Neuron (in vitro differentiated cells): Measurements from ENCODE around the gene INSYN2B.
A peak's percentile ranks its signal among the peaks of the same experiment; 100 is the strongest.

Source experiments
- H2AFZ ChIP-seq: one replicate; pipeline ENCODE4 v1.6.1; 2013; ENCODE audit warnings: low read depth, mild to moderate bottlenecking, inconsistent platforms, low read length, moderate library complexity
- H3K27me3 ChIP-seq: one replicate; pipeline ENCODE4 v1.6.1; 2013; ENCODE audit warnings: low read length; ENCODE audit not compliant: insufficient read depth
- H3K36me3 ChIP-seq: one replicate; pipeline ENCODE4 v1.6.1; 2013; ENCODE audit warnings: low read length; ENCODE audit not compliant: insufficient read depth
- H3K4me1 ChIP-seq: one replicate; pipeline ENCODE4 v1.6.1; 2013; ENCODE audit warnings: low read length; ENCODE audit not compliant: insufficient read depth
- H3K4me3 ChIP-seq: 2 replicates; pipeline ENCODE4 v1.5.1; 2013; ENCODE audit warnings: mild to moderate bottlenecking, low read length, moderate library complexity
- H3K9me3 ChIP-seq: one replicate; pipeline ENCODE4 v1.6.1; 2013; ENCODE audit warnings: low read length

Gene INSYN2B

GRCh38 chr5:169980418-169981053 lies at the start of gene INSYN2B:
Gene INSYN2B, minus strand, starts transcription at chr5:169980495. Its CDS starts 96,597 bp downstream, at chr5:169883898.
- Histone ChIP-seq H3K9me3 (no peaks in the 10 kb centered on the region), H3K27me3 (no peaks in the 10 kb centered on the region), H2AFZ (peak within 1 kb of the TSS; percentile 29), H3K4me3 (peak within 1 kb of the TSS; percentile 38), H3K36me3 (no peaks in the 10 kb centered on the region), H3K4me1 (peaks cover 41% of the 10 kb centered on the region)

- Histone ChIP-seq H2AFZ (no peak overlapping the region), H3K4me3 (no peak overlapping the region), H3K36me3 (no peaks in the 10 kb centered on the region), H3K4me1 (no peaks in the 10 kb centered on the region), H3K27me3 (no peaks in the 10 kb centered on the region), H3K9me3 (no peaks in the 10 kb centered on the region)
These were observed 47.8 kb upstream of the INSYN2B start for GRCh38 chr5:170028124-170028523.

- Histone ChIP-seq H3K27me3 (no peaks in the 10 kb centered on the region), H3K36me3 (no peaks in the 10 kb centered on the region), H3K4me1 (no peaks in the 10 kb centered on the region), H3K4me3 (no peak overlapping the region), H3K9me3 (no peaks in the 10 kb centered on the region), H2AFZ (no peak overlapping the region)
These were observed 45.6 kb upstream of the INSYN2B start for GRCh38 chr5:170025853-170026252.

- Histone ChIP-seq H3K4me1 (no peaks in the 10 kb centered on the region), H3K27me3 (no peaks in the 10 kb centered on the region), H3K36me3 (no peaks in the 10 kb centered on the region), H2AFZ (no peak overlapping the region), H3K9me3 (no peaks in the 10 kb centered on the region), H3K4me3 (no peak overlapping the region)
These were observed 41.2 kb upstream of the INSYN2B start for GRCh38 chr5:170021506-170021905.

- H2AFZ ChIP-seq, result no peak overlapping the region
- no peaks in the 10 kb centered on the region for H3K4me1 ChIP-seq
- H3K27me3 ChIP-seq, result no peaks in the 10 kb centered on the region
- no peaks in the 10 kb centered on the region for H3K36me3 ChIP-seq
- no peaks in the 10 kb centered on the region for H3K9me3 ChIP-seq
- H3K4me3 ChIP-seq, result no peak overlapping the region
These were observed 40.1 kb upstream of the INSYN2B start for GRCh38 chr5:170020423-170020822.

- Histone ChIP-seq H3K4me3 (no peak overlapping the region), H3K27me3 (peaks cover 3% of the 10 kb centered on the region), H2AFZ (no peak overlapping the region), H3K36me3 (no peaks in the 10 kb centered on the region), H3K9me3 (no peaks in the 10 kb centered on the region), H3K4me1 (no peaks in the 10 kb centered on the region)
These were observed 32.3 kb upstream of the INSYN2B start for GRCh38 chr5:170012622-170013021.

GRCh38 chr5:170011751-170012150 lies 31.5 kb upstream of the INSYN2B start:
- Histone ChIP-seq H3K4me3 (no peak overlapping the region), H3K4me1 (no peaks in the 10 kb centered on the region), H3K27me3 (peaks cover 6% of the 10 kb centered on the region), H3K9me3 (no peaks in the 10 kb centered on the region), H2AFZ (no peak overlapping the region), H3K36me3 (no peaks in the 10 kb centered on the region)

- Histone ChIP-seq H3K9me3 (no peaks in the 10 kb centered on the region), H2AFZ (no peak overlapping the region), H3K36me3 (no peaks in the 10 kb centered on the region), H3K4me3 (no peak overlapping the region), H3K4me1 (no peaks in the 10 kb centered on the region), H3K27me3 (peaks cover 6% of the 10 kb centered on the region)
These were observed 30.3 kb upstream of the INSYN2B start for GRCh38 chr5:170010595-170010994.

- no peaks in the 10 kb centered on the region for H3K36me3 ChIP-seq
These were observed 28.1 kb upstream of the INSYN2B start for GRCh38 chr5:170008376-170008775.

GRCh38 chr5:170006021-170006420 lies 25.7 kb upstream of the INSYN2B start:
- Histone ChIP-seq H3K4me1 (no peaks in the 10 kb centered on the region), H2AFZ (no peak overlapping the region), H3K36me3 (no peaks in the 10 kb centered on the region), H3K4me3 (no peak overlapping the region), H3K27me3 (peaks cover 3% of the 10 kb centered on the region), H3K9me3 (no peaks in the 10 kb centered on the region)

More at GRCh38 chr5:170008376-170008775, 28.1 kb upstream of the INSYN2B start:
- Histone ChIP-seq H3K9me3 (no peaks in the 10 kb centered on the region), H3K27me3 (peaks cover 6% of the 10 kb centered on the region), H3K4me3 (no peak overlapping the region), H2AFZ (no peak overlapping the region), H3K4me1 (no peaks in the 10 kb centered on the region)

GRCh38 chr5:170000155-170000554 lies 19.9 kb upstream of the INSYN2B start:
- Histone ChIP-seq H3K4me1 (no peaks in the 10 kb centered on the region), H2AFZ (no peak overlapping the region), H3K36me3 (no peaks in the 10 kb centered on the region), H3K9me3 (no peaks in the 10 kb centered on the region), H3K4me3 (no peak overlapping the region), H3K27me3 (no peaks in the 10 kb centered on the region)

GRCh38 chr5:169999621-170000020 lies 19.3 kb upstream of the INSYN2B start:
- Histone ChIP-seq H2AFZ (no peak overlapping the region), H3K27me3 (no peaks in the 10 kb centered on the region), H3K9me3 (no peaks in the 10 kb centered on the region), H3K4me3 (no peak overlapping the region), H3K36me3 (no peaks in the 10 kb centered on the region), H3K4me1 (no peaks in the 10 kb centered on the region)

- Histone ChIP-seq H3K36me3 (no peaks in the 10 kb centered on the region), H3K9me3 (no peaks in the 10 kb centered on the region), H3K27me3 (no peaks in the 10 kb centered on the region), H3K4me1 (no peaks in the 10 kb centered on the region), H2AFZ (no peak overlapping the region), H3K4me3 (no peak overlapping the region)
These were observed 17.5 kb upstream of the INSYN2B start for GRCh38 chr5:169997798-169998197.

GRCh38 chr5:169993485-169993790 lies 13.1 kb upstream of the INSYN2B start:
- H3K4me1 ChIP-seq, result no peaks in the 10 kb centered on the region
- no peak overlapping the region for H3K4me3 ChIP-seq
- H3K27me3 ChIP-seq, result no peaks in the 10 kb centered on the region
- no peak overlapping the region for H2AFZ ChIP-seq
- no peaks in the 10 kb centered on the region for H3K9me3 ChIP-seq
- no peaks in the 10 kb centered on the region for H3K36me3 ChIP-seq
